Transverse colon (tissue), 4 donors: ENCODE results near the gene KDM5C. TPM values are rescaled to one million over a fixed set of nuclear protein-coding genes. Genes with fewer than 3 reads are reported as not detected.

Source experiments
- DNase-seq: peaks from one replicate; pipeline ENCODE4 v3.0.0-alpha.2; 2019
- H3K27ac ChIP-seq, 4 donors: fragments of 200-600 bp; sonication (generic); 2 replicates each; pipeline ENCODE4 v1.5.1; 2016 to 2018; ENCODE audit warnings: inconsistent platforms in 4 of 4
- H3K27me3 ChIP-seq: fragments of 200-600 bp; sonication (generic); 2 replicates; pipeline ENCODE4 v1.5.1; 2017; ENCODE audit warnings: inconsistent platforms
- H3K36me3 ChIP-seq, 4 donors: fragments of 200-600 bp; sonication (generic); 2 replicates each; pipeline ENCODE4 v1.5.1; 2017 to 2019; ENCODE audit warnings: inconsistent platforms in 4 of 4
- H3K4me1 ChIP-seq, 4 donors: fragments of 200-600 bp; sonication (generic); 2 replicates each; pipeline ENCODE4 v1.5.1; 2017 to 2020; ENCODE audit warnings: inconsistent platforms in 4 of 4
- H3K4me3 ChIP-seq, 4 donors: fragments of 200-600 bp; sonication (generic); 1 replicate in 1 of 4; 2 replicates in 3 of 4; pipeline versions ENCODE4 v1.5.1 to v1.6.1; 2017 to 2019; ENCODE audit warnings: inconsistent platforms in 4 of 4
- H3K9me3 ChIP-seq, 2 donors: fragments of 200-600 bp; sonication (generic); 2 replicates each; pipeline ENCODE4 v1.5.1; 2017 to 2019; ENCODE audit warnings: inconsistent platforms in 2 of 2
- CTCF ChIP-seq, 5 experiments: fragments of 200-600 bp in 3 of 5; fragments of 450-650 bp in 2 of 5; sonication (generic) in 3 of 5; IDR thresholded peaks; 1 replicate in 2 of 5; 2 replicates in 3 of 5; pipeline ENCODE4 v1.5.1; 2016 to 2017; ENCODE audit warnings: antibody characterized with exemption in 5 of 5, inconsistent platforms in 3 of 5, mild to moderate bottlenecking in 2 of 5, moderate library complexity in 1 of 5
- EP300 ChIP-seq: sonication (generic); formaldehyde crosslinking; IDR thresholded peaks from one replicate; pipeline ENCODE4 v1.6.1; 2017; ENCODE audit warnings: antibody characterized with exemption, low read depth
- POLR2A ChIP-seq: fragments of 450-650 bp; IDR thresholded peaks from one replicate; pipeline ENCODE4 v1.6.1; 2016; ENCODE audit warnings: antibody characterized with exemption, mild to moderate bottlenecking, moderate library complexity
- POLR2AphosphoS5 ChIP-seq, 3 donors: sonication (generic); formaldehyde crosslinking; IDR thresholded peaks; one replicate each; pipeline ENCODE4 v1.6.1; 2016; ENCODE audit warnings: antibody characterized with exemption in 3 of 3
- WGBS, 2 donors: methylation state at CpG; one replicate each; pipeline ENCODE4 v1.1.5; 2018; ENCODE audit warnings: low coverage in 1 of 2; 5-methylcytosine and 5-hydroxymethylcytosine counted together
- in situ Hi-C, 4 donors: fragments of 200-750 bp; cut with MboI; loops; one replicate each; pipeline versions ENCODE4 v1.15.0 to v1.15.1; 2017; ENCODE audit warnings: low sequenced_read_pairs in 3 of 4, low pct_ligation_motif_present in 1 of 4, low pct_unique_long_range_greater_than_20kb in 1 of 4
- intact Hi-C: fragments of 100-400 bp; cut with DNase I; formaldehyde crosslinking; loops from one replicate; pipeline ENCODE4 v1.15.1; 2023; ENCODE audit warnings: low total_unique reads
- total RNA-seq, 4 donors: library from RNA; depleted of rRNA; stranded (reverse); fragments of >200 nt; gene quantifications; one replicate each; pipeline ENCODE4 v1.1.0, GENCODE V29; 2016

The KDM5C gene
- total RNA-seq, 4 donors from 2014 or later: 68.4 to 387 (median 124) TPM

GRCh38 chrX:53257166-53257565, 32.2 kb upstream of the KDM5C start:
- no peak for DNase-seq
- no peak for TF ChIP-seq POLR2AphosphoS5 (IDR thresholded peaks at IDR 0.05)
- no peaks in the 10 kb centered on the region for H3K27me3 ChIP-seq
- WGBS, 2 donors: 84% methylated on average over 13 of the region's 13 CpGs; no CpG with 5 or more reads in 1 of the 2 donors
- intact Hi-C loops: no loop called here
- H3K36me3 ChIP-seq: no peaks in the 10 kb centered on the region
- in situ Hi-C loops: no loop called here
- no peaks in the 10 kb centered on the region for H3K4me1 ChIP-seq
- no peak overlapping the region for H3K27ac ChIP-seq
- no peaks in the 10 kb centered on the region for H3K9me3 ChIP-seq
- no peak overlapping the region for H3K4me3 ChIP-seq

GRCh38 chrX:53256446-53257041, 31.5 kb upstream of the KDM5C start:
- H3K4me1 ChIP-seq: no peaks in the 10 kb centered on the region
- WGBS, 2 donors: 58% methylated on average over 17 of the region's 17 CpGs; no CpG with 5 or more reads in 1 of the 2 donors
- DNase-seq: no peak
- no peaks in the 10 kb centered on the region for H3K9me3 ChIP-seq
- H3K27ac ChIP-seq: no peak overlapping the region
- intact Hi-C loops (no loop called here), in situ Hi-C loops (no loop called here)
- no peak for TF ChIP-seq POLR2A
- no peak for TF ChIP-seq CTCF (IDR thresholded peaks at IDR 0.05)
- TF ChIP-seq POLR2AphosphoS5 (IDR thresholded peaks at IDR 0.05): no peak
- TF ChIP-seq EP300: no peak
- no peak overlapping the region for H3K4me3 ChIP-seq
- no peaks in the 10 kb centered on the region for H3K27me3 ChIP-seq
- H3K36me3 ChIP-seq: no peaks in the 10 kb centered on the region

GRCh38 chrX:53255738-53256191, 30.8 kb upstream of the KDM5C start:
- 88% methylated on average over 9 of the region's 9 CpGs; no CpG with 5 or more reads in 1 of the 2 donors for WGBS, 2 donors
- H3K36me3 ChIP-seq: no peaks in the 10 kb centered on the region
- no peaks in the 10 kb centered on the region for H3K4me1 ChIP-seq
- in situ Hi-C loops (no loop called here), intact Hi-C loops (no loop called here)
- H3K27ac ChIP-seq: no peak overlapping the region
- H3K9me3 ChIP-seq: no peaks in the 10 kb centered on the region
- H3K27me3 ChIP-seq: no peaks in the 10 kb centered on the region
- DNase-seq: no peak
- H3K4me3 ChIP-seq: no peak overlapping the region
- TF ChIP-seq CTCF (IDR thresholded peaks at IDR 0.05) (no peak), POLR2A (no peak), EP300 (no peak), POLR2AphosphoS5 (IDR thresholded peaks at IDR 0.05) (no peak)

GRCh38 chrX:53254570-53255461, 29.8 kb upstream of the KDM5C start:
- TF ChIP-seq POLR2A (no peak), EP300 (no peak), POLR2AphosphoS5 (IDR thresholded peaks at IDR 0.05) (no peak)
- Histone ChIP-seq H3K36me3 (no peaks in the 10 kb centered on the region), H3K27me3 (no peaks in the 10 kb centered on the region), H3K27ac (no peak overlapping the region), H3K4me3 (no peak overlapping the region), H3K9me3 (no peaks in the 10 kb centered on the region), H3K4me1 (no peaks in the 10 kb centered on the region)
- WGBS, 2 donors: 86% methylated on average over 22 of the region's 22 CpGs; no CpG with 5 or more reads in 1 of the 2 donors
- in situ Hi-C loops: no loop called here
- intact Hi-C loops: no loop called here
- DNase-seq: no peak

GRCh38 chrX:53253293-53254020, 28.4 kb upstream of the KDM5C start:
- no peak for TF ChIP-seq CTCF (IDR thresholded peaks at IDR 0.05)
- no peak for TF ChIP-seq EP300
- no peak for TF ChIP-seq POLR2AphosphoS5 (IDR thresholded peaks at IDR 0.05)
- no peak for TF ChIP-seq POLR2A
- no peaks in the 10 kb centered on the region for H3K27me3 ChIP-seq
- in situ Hi-C loops: no loop called here

More at GRCh38 chrX:53253293-53254020, 28.4 kb upstream of the KDM5C start:
- DNase-seq: no peak
- intact Hi-C loops: no loop called here
- Histone ChIP-seq H3K4me1 (no peaks in the 10 kb centered on the region), H3K9me3 (no peaks in the 10 kb centered on the region), H3K27ac (no peak overlapping the region), H3K4me3 (no peak overlapping the region), H3K36me3 (no peaks in the 10 kb centered on the region)
- 59% methylated on average over 3 of the region's 3 CpGs; no CpG with 5 or more reads in 1 of the 2 donors for WGBS, 2 donors
